SK-N-SH (cell line): ENCODE results near the gene TCF12. TPM values are rescaled to one million over a fixed set of nuclear protein-coding genes. Genes with fewer than 3 reads are reported as not detected.

ENCODE experiments used
- CTCF ChIA-PET: fragments of 300-600, 350-600 bp; formaldehyde crosslinking; extraction: SDS; loops from one replicate; lab custom pipeline; 2021; lab: Yijun Ruan, JAX
- POLR2A ChIA-PET: fragments of 350-600 bp; sonication (Branson Sonifier 250); formaldehyde crosslinking; extraction: SDS; loops from one replicate; lab custom pipeline; 2020; ENCODE audit warnings: antibody characterized with exemption, inconsistent platforms; lab: Yijun Ruan, JAX
- DNase-seq: peaks from one replicate; pipeline ENCODE4 v3.0.0; 2012
- H2AFZ ChIP-seq: fragments of 200-600 bp; sonication (generic); 2 replicates; pipeline ENCODE4 v1.8.1; 2016; ENCODE audit warnings: antibody characterized with exemption, mild to moderate bottlenecking, low read depth
- H3F3A ChIP-seq: fragments of 200-600 bp; sonication (generic); replicated peaks from 2 replicates; pipeline ENCODE3; 2016; ENCODE audit warnings: antibody characterized with exemption, mild to moderate bottlenecking; ENCODE audit not compliant: insufficient read depth
- H3K27ac ChIP-seq, 2 experiments: fragments of 200-500 bp in 1 of 2; fragments of 200-600 bp in 1 of 2; sonication (Bioruptor generic) in 1 of 2; sonication (generic), shearing (Covaris generic) in 1 of 2; 2 replicates each; pipeline versions ENCODE4 v1.5.1 to v1.6.1; 2014 to 2016; ENCODE audit warnings: low read depth in 2 of 2, inconsistent platforms in 1 of 2, low read length in 1 of 2, mild to moderate bottlenecking in 1 of 2, mixed read lengths in 1 of 2
- H3K27me3 ChIP-seq: fragments of 200-600 bp; sonication (generic), shearing (Covaris generic); 2 replicates; pipeline ENCODE4 v1.6.1; 2016; ENCODE audit warnings: mixed run types; ENCODE audit not compliant: insufficient read depth
- H3K36me3 ChIP-seq, 2 experiments: fragments of 200-500 bp in 1 of 2; fragments of 200-600 bp in 1 of 2; sonication (Bioruptor generic) in 1 of 2; sonication (generic) in 1 of 2; replicated peaks in 1 of 2; 2 replicates each; pipeline versions ENCODE3 to v1.5.1; 2014 to 2016; ENCODE audit warnings: low read length in 1 of 2, mild to moderate bottlenecking in 1 of 2; ENCODE audit not compliant: insufficient read depth in 2 of 2, control insufficient read depth in 1 of 2
- H3K4me1 ChIP-seq, 2 experiments: fragments of 200-500 bp in 1 of 2; fragments of 200-600 bp in 1 of 2; sonication (Bioruptor generic) in 1 of 2; sonication (generic), shearing (Covaris generic) in 1 of 2; 2 replicates each; pipeline versions ENCODE4 v1.5.1 to v1.6.1; 2014 to 2016; ENCODE audit warnings: low read depth in 1 of 2, low read length in 1 of 2, mixed run types in 1 of 2; ENCODE audit not compliant: insufficient read depth in 2 of 2, control insufficient read depth in 1 of 2
- H3K4me2 ChIP-seq: fragments of 200-600 bp; sonication (generic), shearing (Covaris generic); 2 replicates; pipeline ENCODE4 v1.6.1; 2017; ENCODE audit warnings: mixed run types
- H3K4me3 ChIP-seq, 2 experiments: fragments of 200-500 bp in 1 of 2; fragments of 200-600 bp in 1 of 2; sonication (Bioruptor generic) in 1 of 2; sonication (generic), shearing (Covaris generic) in 1 of 2; 2 replicates each; pipeline versions ENCODE4 v1.5.1 to v1.8.1; 2014 to 2016; ENCODE audit warnings: low read depth in 2 of 2, inconsistent platforms in 1 of 2, low read length in 1 of 2, mild to moderate bottlenecking in 1 of 2, mixed read lengths in 1 of 2, moderate library complexity in 1 of 2
- H3K79me2 ChIP-seq: fragments of 200-600 bp; sonication (generic); 2 replicates; pipeline ENCODE4 v1.8.1; 2017; ENCODE audit warnings: mild to moderate bottlenecking; ENCODE audit not compliant: insufficient read depth
- H3K9ac ChIP-seq: fragments of 200-600 bp; sonication (generic); 2 replicates; pipeline ENCODE4 v1.6.1; 2017; ENCODE audit warnings: mixed run types
- H3K9me2 ChIP-seq: fragments of 200-600 bp; sonication (generic); 2 replicates; pipeline ENCODE4 v1.6.1; 2017; ENCODE audit warnings: mixed run types
- H3K9me3 ChIP-seq: fragments of 200-600 bp; sonication (generic); 2 replicates; pipeline ENCODE4 v1.6.1; 2017; ENCODE audit warnings: mixed run types, mild to moderate bottlenecking, moderate library complexity
- H4K20me1 ChIP-seq: fragments of 200-600 bp; sonication (generic); 2 replicates; pipeline ENCODE4 v1.6.1; 2017; ENCODE audit warnings: mild to moderate bottlenecking, mixed run types; ENCODE audit not compliant: insufficient read depth
- CHD2 ChIP-seq: fragments of 150-350 bp; IDR thresholded peaks from 2 replicates; pipeline ENCODE4 v1.6.1; 2018; ENCODE audit warnings: low read length; ENCODE audit not compliant: partially characterized antibody
- ELF1 ChIP-seq: IDR thresholded peaks from 2 replicates; pipeline ENCODE4 v1.4.0; 2012
- FOSL2 ChIP-seq: IDR thresholded peaks from 2 replicates; pipeline ENCODE4 v1.4.0; 2012; ENCODE audit warnings: low read depth, mild to moderate bottlenecking, moderate library complexity, borderline replicate concordance
- FOXJ3 ChIP-seq: sonication (generic); formaldehyde crosslinking; IDR thresholded peaks from 2 replicates; pipeline ENCODE4 v1.5.1; 2020; ENCODE audit warnings: mild to moderate bottlenecking, missing genetic modification reagents
- GABPA ChIP-seq: IDR thresholded peaks from 2 replicates; pipeline ENCODE4 v1.4.0; 2012; ENCODE audit warnings: low read depth, mild to moderate bottlenecking
- GATA2 ChIP-seq: sonication (generic); formaldehyde crosslinking; IDR thresholded peaks from 2 replicates; pipeline ENCODE4 v1.5.0; 2020; ENCODE audit warnings: mild to moderate bottlenecking, missing genetic modification reagents
- JUND ChIP-seq: IDR thresholded peaks from 2 replicates; pipeline ENCODE4 v1.4.0; 2012
- MEF2A ChIP-seq: IDR thresholded peaks from 2 replicates; pipeline ENCODE4 v1.4.0; 2012; ENCODE audit warnings: low read depth, borderline replicate concordance
- MXI1 ChIP-seq: IDR thresholded peaks from 2 replicates; pipeline ENCODE4 v1.6.1; 2012; ENCODE audit warnings: mild to moderate bottlenecking, low read depth, low read length, improper control_type of control experiment
- PBX3 ChIP-seq: IDR thresholded peaks from 2 replicates; pipeline ENCODE4; 2012
- RFX5 ChIP-seq: IDR thresholded peaks from 2 replicates; pipeline ENCODE4 v1.6.1; 2012; ENCODE audit warnings: mild to moderate bottlenecking, improper control_type of control experiment, low read length
- RXRA ChIP-seq: IDR thresholded peaks from 2 replicates; pipeline ENCODE4 v1.4.0; 2012; ENCODE audit warnings: low read depth, mild to moderate bottlenecking, borderline replicate concordance
- SIN3A ChIP-seq: IDR thresholded peaks from 2 replicates; pipeline ENCODE4 v1.6.1; 2012; ENCODE audit warnings: low read depth, mild to moderate bottlenecking, low read length, moderate library complexity, borderline replicate concordance
- SMC3 ChIP-seq: IDR thresholded peaks from 2 replicates; pipeline ENCODE4 v1.6.1; 2012; ENCODE audit warnings: low read depth, low read length, improper control_type of control experiment
- TAF1 ChIP-seq: IDR thresholded peaks from 2 replicates; pipeline ENCODE4 v1.6.1; 2012; ENCODE audit warnings: low read depth, mild to moderate bottlenecking, low read length, moderate library complexity, borderline replicate concordance
- TCF12 ChIP-seq: IDR thresholded peaks from 2 replicates; pipeline ENCODE4 v1.4.0; 2012
- USF1 ChIP-seq: IDR thresholded peaks from 2 replicates; pipeline ENCODE4 v1.4.0; 2012; ENCODE audit warnings: low read depth, borderline replicate concordance
- USF2 ChIP-seq: fragments of 150-350 bp; IDR thresholded peaks from 2 replicates; pipeline ENCODE4 v1.6.1; 2017; ENCODE audit warnings: antibody characterized with exemption, low read length, low read depth, borderline replicate concordance
- WGBS: methylation state at CpG from one replicate; pipeline ENCODE4 v1.1.6; 2017; ENCODE audit warnings: low lambda C conversion rate; 5-methylcytosine and 5-hydroxymethylcytosine counted together
- polyA plus RNA-seq, 3 experiments: library from polyadenylated mRNA; depleted of rRNA; stranded (reverse); fragments of >200 nt; gene quantifications; 2 replicates each; pipeline ENCODE4 v1.2.3, GENCODE V29; 2012

TCF12 gene
- polyA plus RNA-seq, 1 of the 3 experiments (the other 2 are of a cell fraction), result 49.6 TPM

- POLR2A ChIA-PET, result no interaction called here
- CTCF ChIA-PET, result no interaction called here
- TF ChIP-seq FOSL2 (no peak), SMC3 (no peak), CHD2 (no peak), ELF1 (no peak), GABPA (no peak), RXRA (no peak), TAF1 (no peak), FOXJ3 (CRISPR knock-in tag) (no peak), PBX3 (no peak), TCF12 (no peak), MEF2A (no peak), RFX5 (no peak)
These were observed 50.4 kb downstream of the TCF12 start for GRCh38 chr15:56968821-56969220.

GRCh38 chr15:56969265-56969895 is 50.9 kb downstream of the TCF12 start:
- Histone ChIP-seq H3K4me2 (no peak overlapping the region), H3K9ac (no peak overlapping the region), H2AFZ (no peak overlapping the region), H3K4me3 (no peak overlapping the region), H3K9me3 (no peaks in the 10 kb centered on the region), H3K36me3 (no peaks in the 10 kb centered on the region), H3K4me1 (peaks cover 6 to 36% of the 10 kb centered on the region in 2 experiments; a peak in 2 of 4 replicates), H3F3A (peaks cover 24% of the 10 kb centered on the region), H4K20me1 (peaks cover 90% of the 10 kb centered on the region), H3K27me3 (no peaks in the 10 kb centered on the region), H3K79me2 (peaks cover 100% of the 10 kb centered on the region), H3K9me2 (no peaks in the 10 kb centered on the region), H3K27ac (no peak overlapping the region)
- TF ChIP-seq USF2 (no peak), SIN3A (no peak), SMC3 (no peak), RXRA (no peak), MXI1 (no peak), GATA2 (CRISPR knock-in tag) (no peak), JUND (no peak), USF1 (no peak)
- ChIA-PET POLR2A (no interaction called here), CTCF (no interaction called here)
- DNase-seq, result no peak
- 83% methylated on average over 9 of the region's 9 CpGs for WGBS

More at GRCh38 chr15:56968821-56969220, 50.4 kb downstream of the TCF12 start:
- Histone ChIP-seq H3K79me2 (peaks cover 100% of the 10 kb centered on the region), H3F3A (peaks cover 28% of the 10 kb centered on the region), H3K36me3 (no peaks in the 10 kb centered on the region), H4K20me1 (peaks cover 90% of the 10 kb centered on the region), H3K9ac (no peak overlapping the region), H3K27ac (no peak overlapping the region), H3K4me1 (peaks cover 6 to 35% of the 10 kb centered on the region in 2 experiments; a peak in 2 of 4 replicates), H3K9me3 (no peaks in the 10 kb centered on the region), H3K4me3 (no peak overlapping the region), H3K4me2 (no peak overlapping the region), H3K9me2 (no peaks in the 10 kb centered on the region), H3K27me3 (no peaks in the 10 kb centered on the region), H2AFZ (no peak overlapping the region)
- no peak for DNase-seq
- WGBS, result 100% methylated on average over 1 of the region's 1 CpG
